HG03520 (cell line): Measurements from ENCODE around the gene IGF1R.
"Not testable (repeated sequence)": the region's sequence is repeated elsewhere in the genome, so short reads cannot be mapped to it uniquely, and the experiment has no call there.

Experiments used
- ATAC-seq: cut with Tn5 transposase; IDR thresholded peaks from one replicate; pipeline ENCODE4 v1.9.1; 2021; ENCODE audit warnings: mild to moderate bottlenecking, moderate library complexity; ENCODE audit not compliant: unreplicated experiment

Gene IGF1R

GRCh38 chr15:98647774-98648653, at the start of gene IGF1R:
TSS of gene IGF1R (plus strand) at chr15:98648539. CDS start at chr15:98649582, 1,043 bp downstream.
- ATAC-seq, result peak; percentile 59

DNA sequence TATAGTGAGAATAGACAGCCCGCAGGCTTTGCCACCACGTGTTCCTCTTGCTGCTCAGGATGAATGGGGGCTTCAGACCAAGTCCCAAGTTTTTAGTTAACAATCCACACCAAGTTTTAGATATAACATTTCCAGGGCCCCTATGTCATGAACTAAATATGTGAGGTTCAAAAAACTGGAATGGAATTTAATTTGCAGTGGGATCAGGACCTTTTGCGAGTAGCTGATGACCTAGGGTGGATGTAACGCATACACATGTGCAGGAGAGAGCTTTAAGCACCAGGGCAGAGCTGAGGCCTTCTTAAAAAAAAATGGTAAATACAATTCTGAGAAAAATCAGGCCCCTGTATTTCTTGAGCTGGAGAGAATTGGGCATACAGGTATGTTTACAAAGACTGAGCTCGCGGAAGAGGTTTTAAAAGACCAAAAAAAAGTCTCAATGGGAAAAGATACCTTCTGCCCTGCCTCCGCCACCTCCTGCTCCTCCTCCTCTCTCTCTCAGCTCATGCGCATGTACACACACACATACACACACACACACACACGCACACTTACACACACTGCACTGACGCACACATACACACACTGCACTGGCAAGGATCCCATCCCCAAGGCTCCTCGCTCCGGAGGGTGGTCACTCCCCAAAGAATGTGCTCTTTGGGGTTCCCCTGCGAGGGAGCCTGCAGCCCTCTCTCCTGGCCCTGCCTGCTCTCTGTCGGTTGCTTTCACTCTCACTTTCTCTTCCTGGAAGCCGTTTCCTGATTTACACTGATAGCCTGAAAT, 48.2 kb upstream of the IGF1R start:
- ATAC-seq, result peak; percentile 79

- ATAC-seq, result no peak
These were observed 43.4 kb upstream of the IGF1R start for GRCh38 chr15:98604983-98605382.

DNA sequence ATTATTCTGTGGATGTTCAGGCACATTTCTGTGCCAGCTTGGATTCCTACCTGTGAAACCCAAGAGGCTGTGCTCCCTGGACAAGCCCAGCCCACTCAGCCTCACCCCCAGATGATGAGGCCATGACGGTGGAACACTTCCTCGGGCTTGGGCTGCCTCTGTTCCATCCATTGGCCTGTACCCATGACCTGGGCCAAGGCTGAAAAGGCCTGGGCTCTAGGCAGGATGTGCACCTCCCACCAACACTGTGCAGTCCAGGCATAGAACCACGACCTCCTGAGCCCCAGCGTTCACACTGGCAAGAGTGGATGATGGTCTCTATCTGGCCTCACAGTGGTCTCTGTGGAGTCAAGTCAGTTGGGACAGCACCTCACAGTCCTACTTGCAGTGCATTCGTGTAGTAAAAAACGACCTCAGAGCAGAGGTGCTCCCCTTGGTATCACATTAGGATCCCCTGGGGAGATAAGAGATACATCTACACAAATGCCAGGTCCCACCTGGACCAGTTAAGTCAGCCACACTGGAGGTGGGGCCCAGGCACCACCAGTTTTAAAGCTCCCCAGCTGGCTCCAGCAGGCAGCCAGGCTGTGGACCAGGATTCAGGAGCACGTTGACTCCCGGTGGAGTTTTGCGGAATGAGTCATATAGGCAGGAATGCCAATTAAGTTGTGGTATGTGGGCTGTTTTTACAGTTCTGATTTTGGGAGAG, 39.0 kb upstream of the IGF1R start:
- no peak for ATAC-seq

DNA sequence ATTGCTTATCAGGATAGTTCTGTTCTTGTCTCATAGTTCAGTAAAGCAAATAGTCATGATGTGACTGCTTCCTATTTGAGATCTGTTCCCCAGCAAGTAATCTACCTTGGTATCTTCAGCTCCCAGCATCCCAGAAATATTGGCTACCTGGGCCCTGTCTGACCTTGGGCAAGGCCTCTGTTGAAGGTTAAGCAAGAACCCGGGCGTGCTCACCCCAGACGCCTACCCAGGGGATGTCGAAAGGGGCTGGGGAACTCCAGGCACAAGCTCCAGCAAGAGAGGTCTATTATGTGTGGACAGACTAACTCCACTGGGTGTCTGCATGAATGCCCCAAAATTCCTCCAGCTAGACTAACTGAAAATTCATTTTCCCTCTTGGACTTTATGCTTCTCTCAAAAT, 37.3 kb upstream of the IGF1R start:
- ATAC-seq, result no peak

DNA sequence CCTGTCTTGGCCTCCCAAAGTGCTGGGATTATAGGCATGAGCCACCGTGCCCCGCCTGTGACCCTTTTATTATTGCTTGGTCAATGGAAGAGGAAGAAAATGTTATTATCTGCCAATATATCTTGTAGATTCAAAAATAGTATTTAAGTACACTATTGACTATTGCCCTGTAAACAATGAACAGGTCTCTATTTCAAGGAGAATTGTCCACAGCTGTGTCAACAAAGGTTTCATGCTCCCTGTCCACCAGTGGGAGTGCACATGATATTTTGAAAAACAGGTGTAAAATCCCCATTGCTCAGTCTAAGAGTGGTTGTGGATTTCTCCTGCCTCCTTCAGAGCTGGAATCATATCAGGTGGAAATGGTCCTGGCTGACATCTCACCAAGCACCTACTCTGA, 36.5 kb upstream of the IGF1R start:
- ATAC-seq, result no peak

- no peak for ATAC-seq
These were observed 35.7 kb upstream of the IGF1R start for GRCh38 chr15:98612490-98613110.

DNA sequence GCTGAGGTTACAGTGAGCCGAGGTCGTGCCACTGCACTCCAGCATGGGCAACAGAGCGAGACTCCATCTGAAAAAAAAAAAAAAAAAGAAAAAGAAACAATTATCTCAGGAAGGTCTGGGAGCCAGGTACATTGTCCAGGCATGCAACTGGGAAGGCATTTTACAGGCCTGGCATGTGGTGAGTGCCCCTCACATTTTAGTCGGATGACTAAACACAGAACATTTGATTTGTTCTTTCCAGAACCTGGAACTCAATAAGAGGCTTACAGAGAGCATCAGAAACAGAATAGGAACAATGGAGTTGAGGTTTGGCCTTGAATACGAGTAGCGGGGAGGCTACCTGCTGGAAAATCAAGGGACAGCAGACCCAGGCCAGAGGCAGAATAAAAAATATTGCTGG, 33.7 kb upstream of the IGF1R start:
- ATAC-seq, result no peak

DNA sequence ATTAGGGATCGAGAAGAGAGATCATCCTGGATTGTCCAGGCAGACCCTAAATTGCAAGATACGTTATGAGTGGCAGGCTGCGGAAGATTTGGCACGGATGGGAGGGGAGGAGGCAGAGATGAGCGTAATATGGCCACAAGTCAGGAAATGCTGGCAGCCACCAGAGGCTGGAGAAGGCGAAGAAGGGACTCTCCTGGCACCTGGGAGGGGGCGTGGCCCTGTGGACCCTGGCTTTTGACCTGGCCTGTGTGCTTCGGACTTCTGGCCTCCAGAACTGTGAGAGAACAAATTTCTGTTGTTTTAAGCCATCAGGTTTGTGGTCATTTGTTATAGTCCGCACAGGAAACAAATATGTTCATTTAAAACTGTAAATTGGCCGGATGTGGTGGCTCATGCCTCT, 31.9 kb upstream of the IGF1R start:
- ATAC-seq, result no peak

DNA sequence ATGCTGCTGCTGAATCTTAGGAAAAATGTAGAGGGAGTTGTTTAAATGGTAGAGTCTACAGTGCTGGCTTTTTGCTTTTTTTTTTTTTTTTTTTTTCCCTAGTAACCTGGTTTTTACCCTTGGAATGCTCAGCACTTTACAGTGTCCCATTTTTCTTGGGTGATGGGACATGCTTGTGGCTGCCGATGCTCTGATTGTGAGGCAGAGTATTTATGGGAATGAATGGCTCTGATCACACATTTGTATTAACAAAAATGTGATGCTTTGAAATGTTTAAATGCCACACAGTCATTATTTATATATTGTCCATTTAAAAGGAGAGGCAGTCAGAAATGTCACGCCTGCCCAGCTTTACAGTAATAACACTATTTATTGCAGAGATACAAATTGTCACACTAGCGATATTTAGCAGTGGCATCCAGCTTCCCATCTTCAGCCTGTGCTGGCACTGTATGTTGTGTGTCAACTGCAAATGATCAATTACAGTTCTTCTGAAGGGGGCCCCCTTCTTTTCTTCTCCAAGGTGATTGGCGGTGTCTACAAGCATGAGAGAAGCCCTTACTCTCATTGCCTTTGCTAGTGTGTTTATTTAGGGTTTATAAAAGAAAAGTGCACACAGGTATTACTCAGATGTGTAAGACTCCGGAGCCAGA, 30.9 kb upstream of the IGF1R start:
- ATAC-seq, result no peak

GRCh38 chr15:98618576-98618975, 29.8 kb upstream of the IGF1R start:
- ATAC-seq, result not testable (repeated sequence)

- ATAC-seq, result no peak
These were observed 28.3 kb upstream of the IGF1R start for GRCh38 chr15:98620020-98620419.

- no peak for ATAC-seq
These were observed 27.3 kb upstream of the IGF1R start for GRCh38 chr15:98621021-98621420.

DNA sequence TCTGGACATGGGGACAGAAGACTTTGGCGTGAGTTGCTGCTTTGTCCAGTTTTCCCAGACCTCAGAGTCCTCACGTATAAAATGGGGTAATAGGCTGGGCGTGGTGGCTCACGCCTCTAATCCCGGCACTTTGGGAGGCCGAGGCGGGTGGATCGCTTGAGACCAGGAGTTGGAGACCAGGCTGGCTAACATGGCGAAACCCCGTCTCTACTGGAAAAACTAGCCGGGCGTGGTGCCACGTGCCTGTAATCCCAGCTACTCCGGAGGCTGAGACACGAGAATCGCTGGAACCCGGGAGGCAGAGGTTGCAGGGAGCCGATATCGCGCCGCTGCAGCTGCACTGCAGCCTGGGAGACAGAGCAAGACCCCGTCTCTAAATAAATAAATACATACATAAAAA, 22.7 kb upstream of the IGF1R start:
- ATAC-seq, result no peak

- no peak for ATAC-seq
These were observed 22.2 kb upstream of the IGF1R start for GRCh38 chr15:98626153-98626552.

DNA sequence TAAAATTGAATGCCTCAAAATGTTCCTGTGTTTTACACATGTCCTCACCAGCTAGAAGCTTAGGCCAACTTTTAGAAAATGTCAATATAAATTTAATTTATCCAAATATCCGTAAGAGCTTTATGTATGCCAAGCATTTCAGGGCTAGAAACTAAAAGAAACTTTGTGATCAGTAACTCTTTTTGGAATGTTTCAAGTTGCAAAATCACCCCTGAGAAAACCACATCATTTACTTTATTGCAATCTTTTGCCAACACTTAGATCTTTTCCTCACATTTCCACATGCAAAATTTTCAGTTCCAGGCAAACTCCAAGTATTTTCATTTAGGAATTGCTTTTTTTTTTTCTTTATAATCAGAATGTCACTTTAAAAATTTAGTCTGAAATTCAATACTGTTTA, 20.1 kb upstream of the IGF1R start:
- no peak for ATAC-seq

- ATAC-seq, result no peak
These were observed 12.5 kb upstream of the IGF1R start for GRCh38 chr15:98635848-98636247.

- no peak for ATAC-seq
These were observed 5.2 kb upstream of the IGF1R start for GRCh38 chr15:98643115-98643514.

DNA sequence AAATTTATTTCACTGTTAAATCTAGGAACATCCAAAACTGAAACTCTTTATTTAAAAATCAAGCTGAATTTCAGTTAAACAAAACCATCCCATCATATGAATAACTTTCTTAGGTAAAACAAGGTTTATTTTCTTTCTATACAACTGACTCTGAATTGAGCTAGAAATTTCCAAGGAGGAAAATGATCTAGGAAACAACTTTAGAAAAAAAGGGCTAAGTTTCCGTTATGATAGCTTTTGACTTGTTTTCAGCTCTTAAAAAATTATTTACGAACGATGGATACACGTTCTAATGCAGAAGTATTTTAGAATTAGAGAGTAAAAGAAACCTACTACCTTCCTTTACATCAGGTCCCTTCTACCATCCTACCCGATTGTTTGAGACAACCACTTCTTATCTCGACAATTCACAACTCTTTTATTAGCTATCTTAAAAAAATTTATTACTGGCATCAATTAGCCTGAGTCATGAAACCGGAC, 1.8 kb upstream of the IGF1R start:
- no peak for ATAC-seq

GRCh38 chr15:98647026-98647773, 1.1 kb upstream of the IGF1R start:
- ATAC-seq, result peak; percentile 37
